Upper lobe of left lung (tissue), 6 donors: ENCODE measurements around the gene ACTN4. TPM values are rescaled to one million over a fixed set of nuclear protein-coding genes. Genes with fewer than 3 reads are reported as not detected.
A peak's percentile ranks its signal among the peaks of the same experiment; 100 is the strongest.

Source experiments
- ATAC-seq, 2 donors: fragments of 200-7000 bp; cut with Tn5 transposase; one replicate each; pipeline ENCODE4 v1.9.1; 2022; ENCODE audit warnings: mild to moderate bottlenecking in 2 of 2, moderate library complexity in 2 of 2; ENCODE audit not compliant: low FRiP score in 2 of 2
- DNase-seq, 2 donors: peaks; one replicate each; pipeline ENCODE4 v3.0.0-alpha.2; 2019 to 2020
- H3K27ac ChIP-seq, 4 donors: fragments of 200-600 bp; sonication (generic); one replicate each; pipeline ENCODE4 v1.5.1; 2016 to 2019
- H3K27me3 ChIP-seq, 4 donors: fragments of 200-600 bp; sonication (generic); one replicate each; pipeline ENCODE4 v1.5.1; 2017 to 2019
- H3K36me3 ChIP-seq, 4 donors: fragments of 200-600 bp; sonication (generic); one replicate each; pipeline ENCODE4 v1.5.1; 2016 to 2019
- H3K4me1 ChIP-seq, 4 donors: fragments of 200-600 bp; sonication (generic); one replicate each; pipeline ENCODE4 v1.5.1; 2018 to 2019
- H3K4me3 ChIP-seq, 4 donors: fragments of 200-600 bp; sonication (generic); one replicate each; pipeline ENCODE4 v1.5.1; 2017 to 2019; ENCODE audit warnings: mild to moderate bottlenecking in 2 of 4, moderate library complexity in 1 of 4
- H3K9me3 ChIP-seq, 4 donors: fragments of 200-600 bp; sonication (generic); one replicate each; pipeline ENCODE4 v1.5.1; 2018 to 2019
- EP300 ChIP-seq, 4 donors: sonication (generic); formaldehyde crosslinking; IDR thresholded peaks; one replicate each; pipeline ENCODE4 v1.5.1; 2017; ENCODE audit warnings: antibody characterized with exemption in 4 of 4, control low read depth in 2 of 4
- POLR2A ChIP-seq, 4 donors: fragments of 450-650 bp; IDR thresholded peaks; one replicate each; pipeline ENCODE4 v1.5.1; 2016 to 2017; ENCODE audit warnings: antibody characterized with exemption in 4 of 4, mild to moderate bottlenecking in 2 of 4
- POLR2AphosphoS5 ChIP-seq, 2 donors: sonication (generic); formaldehyde crosslinking; IDR thresholded peaks; one replicate each; pipeline ENCODE4 v1.5.1; 2017; ENCODE audit warnings: antibody characterized with exemption in 2 of 2
- WGBS, 2 donors: methylation state at CpG; one replicate each; pipeline ENCODE4 v1.1.5; 2017 to 2018; 5-methylcytosine and 5-hydroxymethylcytosine counted together
- total RNA-seq, 6 donors: library from RNA; depleted of rRNA in 4 of 6; stranded (reverse); fragments of >200 nt in 4 of 6; gene quantifications; one replicate each; pipeline versions ENCODE4 v1.1.0 to v1.2.1, GENCODE V29; 2016 to 2021
- TF ChIP-seq, protein P1 (sequence below), 6 experiments: fragments of 450-650 bp in 4 of 6; fragments of 200-600 bp in 2 of 6; sonication (generic) in 2 of 6; IDR thresholded peaks; one replicate each; pipeline ENCODE4 v1.5.1; 2016 to 2019; ENCODE audit warnings: antibody characterized with exemption in 6 of 6
- donor health status: DM: no; HTN: no; CAD: no; lungs with moderate emphysema.
- donor health status: DM: no; HTN: yes; CAD: no; lungs with severe emphysema.

ACTN4 gene
- total RNA-seq, 6 donors from 2014 or later = 162 to 636 (median 512) TPM

DNA sequence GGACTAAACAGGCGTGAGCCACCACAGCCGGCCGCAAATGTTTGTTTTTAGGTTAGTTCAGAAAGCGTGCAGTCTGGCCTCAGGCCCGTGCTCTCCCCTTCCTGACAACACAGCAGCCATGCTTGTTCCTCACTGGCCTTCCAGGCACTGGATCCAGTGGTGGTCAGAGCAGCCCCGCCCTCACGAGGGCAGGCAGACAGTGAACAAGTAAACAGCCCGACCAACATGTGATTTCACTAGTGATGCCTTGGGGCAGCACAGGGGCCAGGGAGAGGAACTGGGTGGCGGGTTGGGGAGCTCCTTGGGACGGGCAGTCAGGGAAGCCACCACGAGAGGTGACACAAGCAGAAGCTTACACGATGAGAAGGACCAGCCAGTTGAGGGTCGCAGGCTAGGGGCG, 56.1 kb downstream of the ACTN4 start:
- H3K36me3 ChIP-seq = peaks cover 43 to 86% (median 80%) of the 10 kb centered on the region in 4 donors
- H3K27me3 ChIP-seq = no peaks in the 10 kb centered on the region
- 91 to 92% methylated on average over 11 to 14 of the region's 14 CpGs for WGBS, 2 donors
- peak overlapping the region in 3 of 4 donors; percentile 36 to 93 (median 39) for H3K27ac ChIP-seq
- TF ChIP-seq EP300 (IDR thresholded peaks at IDR 0.05) (no peak), POLR2A (IDR thresholded peaks at IDR 0.05) (no peak), POLR2AphosphoS5 (IDR thresholded peaks at IDR 0.05) (no peak)
- TF ChIP-seq, protein P1, sequence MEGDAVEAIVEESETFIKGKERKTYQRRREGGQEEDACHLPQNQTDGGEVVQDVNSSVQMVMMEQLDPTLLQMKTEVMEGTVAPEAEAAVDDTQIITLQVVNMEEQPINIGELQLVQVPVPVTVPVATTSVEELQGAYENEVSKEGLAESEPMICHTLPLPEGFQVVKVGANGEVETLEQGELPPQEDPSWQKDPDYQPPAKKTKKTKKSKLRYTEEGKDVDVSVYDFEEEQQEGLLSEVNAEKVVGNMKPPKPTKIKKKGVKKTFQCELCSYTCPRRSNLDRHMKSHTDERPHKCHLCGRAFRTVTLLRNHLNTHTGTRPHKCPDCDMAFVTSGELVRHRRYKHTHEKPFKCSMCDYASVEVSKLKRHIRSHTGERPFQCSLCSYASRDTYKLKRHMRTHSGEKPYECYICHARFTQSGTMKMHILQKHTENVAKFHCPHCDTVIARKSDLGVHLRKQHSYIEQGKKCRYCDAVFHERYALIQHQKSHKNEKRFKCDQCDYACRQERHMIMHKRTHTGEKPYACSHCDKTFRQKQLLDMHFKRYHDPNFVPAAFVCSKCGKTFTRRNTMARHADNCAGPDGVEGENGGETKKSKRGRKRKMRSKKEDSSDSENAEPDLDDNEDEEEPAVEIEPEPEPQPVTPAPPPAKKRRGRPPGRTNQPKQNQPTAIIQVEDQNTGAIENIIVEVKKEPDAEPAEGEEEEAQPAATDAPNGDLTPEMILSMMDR (IDR thresholded peaks at IDR 0.05) = no peak
- no peak overlapping the region for H3K4me3 ChIP-seq
- no peak for DNase-seq
- ATAC-seq = no peak
- no peaks in the 10 kb centered on the region for H3K9me3 ChIP-seq
- H3K4me1 ChIP-seq = peaks cover 70 to 87% (median 80%) of the 10 kb centered on the region in 4 donors

DNA sequence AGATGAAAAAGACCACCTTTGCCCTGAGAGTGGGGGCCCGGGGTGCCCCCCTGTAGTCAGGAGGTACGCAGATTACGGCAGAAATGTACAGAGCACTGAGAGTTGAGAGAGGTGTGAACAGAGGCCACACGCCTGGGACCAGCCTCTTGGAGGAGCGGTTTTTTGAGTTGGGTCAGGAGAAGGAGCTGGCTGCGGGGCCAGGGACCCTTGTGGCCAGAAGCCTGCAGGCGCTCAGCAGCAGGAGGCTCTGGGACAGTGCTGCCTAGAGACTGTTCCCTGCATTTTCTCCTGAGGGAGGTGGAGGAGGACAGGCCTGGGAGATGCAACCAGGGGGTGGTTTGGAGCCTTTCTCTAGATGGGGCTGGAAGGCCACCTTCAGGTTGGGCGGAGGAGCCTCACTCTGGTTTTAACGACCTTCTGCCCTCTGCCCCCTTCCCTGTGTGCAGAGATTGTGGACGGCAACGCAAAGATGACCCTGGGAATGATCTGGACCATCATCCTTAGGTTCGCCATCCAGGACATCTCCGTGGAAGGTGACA, 57.1 kb downstream of the ACTN4 start:
- Histone ChIP-seq H3K9me3 (no peaks in the 10 kb centered on the region), H3K36me3 (peaks cover 50 to 97% (median 91%) of the 10 kb centered on the region in 4 donors), H3K4me1 (peaks cover 70 to 87% (median 79%) of the 10 kb centered on the region in 4 donors), H3K27ac (peak overlapping the region; percentile 38 to 93 (median 72)), H3K4me3 (no peak overlapping the region), H3K27me3 (no peaks in the 10 kb centered on the region)
- DNase-seq (no peak), ATAC-seq (no peak)
- TF ChIP-seq, protein P1 (IDR thresholded peaks at IDR 0.05) = no peak
- TF ChIP-seq POLR2A (IDR thresholded peaks at IDR 0.05) = no peak
- no peak for TF ChIP-seq POLR2AphosphoS5 (IDR thresholded peaks at IDR 0.05)
- no peak for TF ChIP-seq EP300 (IDR thresholded peaks at IDR 0.05)
- 87 to 93% methylated on average over 9 to 13 of the region's 13 CpGs for WGBS, 2 donors

DNA sequence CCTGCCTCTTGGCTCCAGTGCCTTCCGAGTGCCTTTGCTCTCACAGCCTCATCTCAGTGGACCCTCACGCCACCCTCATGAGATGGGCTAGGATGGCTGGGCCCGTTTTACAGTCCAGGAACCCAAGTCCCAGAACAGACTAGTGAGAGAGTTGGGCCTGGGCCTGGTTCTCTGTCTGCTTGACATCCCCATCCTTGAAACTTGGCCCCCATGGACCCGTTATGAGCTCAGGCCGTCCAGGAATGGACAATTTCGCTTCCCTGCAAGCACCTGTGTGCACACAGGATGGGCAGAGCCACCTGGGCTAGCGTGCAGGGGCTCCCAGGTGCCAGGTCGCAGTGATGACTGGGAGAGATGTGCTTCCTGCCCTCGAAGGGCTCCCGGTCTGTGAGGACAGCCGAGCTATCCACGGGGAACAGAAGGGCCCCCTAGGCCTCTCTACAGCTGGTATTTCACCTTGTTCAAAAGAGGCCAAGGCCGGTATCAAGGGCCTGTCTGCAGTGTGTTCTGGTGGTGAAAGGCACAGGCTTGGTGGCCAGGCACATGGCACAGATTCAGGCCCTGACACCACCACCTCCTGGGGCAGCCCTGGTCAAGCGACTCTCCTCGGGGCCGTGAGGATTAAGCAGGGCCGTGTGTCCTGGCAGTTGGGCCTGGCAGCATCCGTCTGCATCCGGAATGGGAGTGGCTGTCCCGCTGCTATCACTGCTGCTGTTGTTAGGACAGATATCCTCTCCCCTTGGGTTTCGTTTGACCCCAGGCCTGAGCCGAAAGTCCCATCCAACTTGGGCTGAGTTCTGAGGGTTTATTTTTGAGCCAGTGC, 58.0 kb downstream of the ACTN4 start:
- DNase-seq = no peak
- Histone ChIP-seq H3K4me1 (peaks cover 68 to 84% (median 76%) of the 10 kb centered on the region in 4 donors), H3K27ac (peak overlapping the region; percentile 48 to 93 (median 72)), H3K36me3 (peaks cover 51 to 100% (median 96%) of the 10 kb centered on the region in 4 donors), H3K9me3 (no peaks in the 10 kb centered on the region), H3K4me3 (no peak overlapping the region), H3K27me3 (no peaks in the 10 kb centered on the region)
- ATAC-seq = no peak
- 76 to 81% methylated on average over 11 to 22 of the region's 22 CpGs for WGBS, 2 donors
- TF ChIP-seq POLR2A (IDR thresholded peaks at IDR 0.05) = no peak
- peak in 1 of 2 donors; percentile 33 for TF ChIP-seq POLR2AphosphoS5 (IDR thresholded peaks at IDR 0.05)
- TF ChIP-seq, protein P1 (IDR thresholded peaks at IDR 0.05) = no peak
- no peak for TF ChIP-seq EP300 (IDR thresholded peaks at IDR 0.05)

DNA sequence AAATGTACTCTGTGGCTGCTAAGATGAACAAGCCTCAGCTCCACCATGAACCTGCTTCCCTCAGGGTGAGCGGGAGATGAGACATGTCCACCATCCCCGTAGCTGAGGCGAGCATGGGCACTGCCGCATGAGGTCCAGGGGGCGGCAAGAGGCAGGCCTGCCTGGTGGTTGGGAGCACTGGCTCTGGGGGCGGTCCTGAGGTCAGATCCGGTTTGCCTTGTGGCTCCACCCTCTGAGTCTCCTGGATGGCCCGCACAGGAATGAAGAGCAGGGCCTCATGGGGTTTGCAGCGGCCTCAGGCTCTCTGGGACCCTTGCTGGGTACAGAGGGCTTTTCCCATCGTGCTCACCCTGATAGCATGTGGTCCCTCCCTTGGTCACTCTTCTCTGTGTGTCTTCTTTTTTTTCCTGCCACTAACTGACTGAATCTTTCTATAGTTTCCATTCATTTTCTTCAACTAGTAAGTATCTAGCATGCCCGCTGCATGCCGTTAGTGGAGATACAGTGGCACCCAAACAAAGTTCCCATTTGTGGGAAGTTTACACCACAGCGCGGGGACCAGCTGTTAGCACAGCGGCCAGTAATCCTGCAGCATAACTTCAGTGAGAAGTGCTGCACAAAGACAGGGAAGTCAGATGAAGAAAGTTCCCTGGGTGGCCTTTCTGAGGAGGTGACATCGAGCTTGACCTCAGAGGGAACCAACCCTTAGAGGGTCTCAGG, 59.5 kb downstream of the ACTN4 start:
- Histone ChIP-seq H3K27me3 (no peaks in the 10 kb centered on the region), H3K4me3 (no peak overlapping the region), H3K36me3 (peaks cover 49 to 100% (median 96%) of the 10 kb centered on the region in 4 donors), H3K27ac (peak overlapping the region; percentile 48 to 93 (median 72)), H3K9me3 (no peaks in the 10 kb centered on the region), H3K4me1 (peaks cover 66 to 85% (median 75%) of the 10 kb centered on the region in 4 donors)
- ATAC-seq (peak in 1 of 2 donors; percentile 4), DNase-seq (no peak)
- WGBS, 2 donors = 70 to 72% methylated on average over 11 to 16 of the region's 16 CpGs
- no peak for TF ChIP-seq POLR2AphosphoS5 (IDR thresholded peaks at IDR 0.05)
- TF ChIP-seq EP300 (IDR thresholded peaks at IDR 0.05) = no peak
- TF ChIP-seq, protein P1 (IDR thresholded peaks at IDR 0.05) = no peak
- TF ChIP-seq POLR2A (IDR thresholded peaks at IDR 0.05) = no peak
